Esophagus muscularis mucosa (tissue), 4 donors: ENCODE measurements around the gene ACSS1.

Experiments used
- EP300 ChIP-seq: sonication (generic); formaldehyde crosslinking; IDR thresholded peaks from one replicate; pipeline ENCODE4 v1.6.1; 2017; ENCODE audit warnings: antibody characterized with exemption
- POLR2A ChIP-seq: fragments of 450-650 bp; IDR thresholded peaks from one replicate; pipeline ENCODE4 v1.6.1; 2017; ENCODE audit warnings: antibody characterized with exemption, moderate library complexity, mild to moderate bottlenecking, low read depth
- POLR2AphosphoS5 ChIP-seq, 2 donors: sonication (generic); formaldehyde crosslinking; IDR thresholded peaks; one replicate each; pipeline ENCODE4 v1.6.1; 2017; ENCODE audit warnings: antibody characterized with exemption in 2 of 2
- TF ChIP-seq, protein P1 (sequence below), 3 experiments: fragments of 200-600 bp in 2 of 3; fragments of 450-650 bp in 1 of 3; sonication (generic) in 2 of 3; IDR thresholded peaks; one replicate each; pipeline ENCODE4 v1.5.1; 2017 to 2019; ENCODE audit warnings: antibody characterized with exemption in 3 of 3, mild to moderate bottlenecking in 2 of 3, moderate library complexity in 1 of 3

DNA sequence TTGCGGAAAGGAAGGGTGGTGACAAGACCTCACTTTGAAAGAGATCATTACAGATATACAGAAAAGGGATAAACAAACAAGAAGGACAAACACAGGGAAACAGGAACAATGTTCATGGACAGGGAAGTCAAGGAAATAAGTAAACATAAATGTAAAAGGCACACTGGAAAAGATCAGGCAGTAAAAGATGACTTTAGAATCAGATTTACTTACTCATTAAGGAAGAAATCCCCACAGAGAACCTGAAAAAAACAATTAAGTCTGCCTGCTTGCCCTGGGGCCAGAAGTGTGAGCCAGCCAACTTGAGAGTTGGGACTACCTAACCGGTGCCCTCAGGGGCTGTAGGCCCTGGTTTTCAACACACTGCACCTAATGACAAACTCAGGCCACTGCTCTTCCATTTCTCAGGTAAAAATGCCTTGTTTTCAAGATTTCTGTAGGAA, 67.1 kb downstream of the ACSS1 start:
- TF ChIP-seq, protein P1, sequence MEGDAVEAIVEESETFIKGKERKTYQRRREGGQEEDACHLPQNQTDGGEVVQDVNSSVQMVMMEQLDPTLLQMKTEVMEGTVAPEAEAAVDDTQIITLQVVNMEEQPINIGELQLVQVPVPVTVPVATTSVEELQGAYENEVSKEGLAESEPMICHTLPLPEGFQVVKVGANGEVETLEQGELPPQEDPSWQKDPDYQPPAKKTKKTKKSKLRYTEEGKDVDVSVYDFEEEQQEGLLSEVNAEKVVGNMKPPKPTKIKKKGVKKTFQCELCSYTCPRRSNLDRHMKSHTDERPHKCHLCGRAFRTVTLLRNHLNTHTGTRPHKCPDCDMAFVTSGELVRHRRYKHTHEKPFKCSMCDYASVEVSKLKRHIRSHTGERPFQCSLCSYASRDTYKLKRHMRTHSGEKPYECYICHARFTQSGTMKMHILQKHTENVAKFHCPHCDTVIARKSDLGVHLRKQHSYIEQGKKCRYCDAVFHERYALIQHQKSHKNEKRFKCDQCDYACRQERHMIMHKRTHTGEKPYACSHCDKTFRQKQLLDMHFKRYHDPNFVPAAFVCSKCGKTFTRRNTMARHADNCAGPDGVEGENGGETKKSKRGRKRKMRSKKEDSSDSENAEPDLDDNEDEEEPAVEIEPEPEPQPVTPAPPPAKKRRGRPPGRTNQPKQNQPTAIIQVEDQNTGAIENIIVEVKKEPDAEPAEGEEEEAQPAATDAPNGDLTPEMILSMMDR (IDR thresholded peaks at IDR 0.05) = no peak
- no peak for TF ChIP-seq POLR2AphosphoS5 (IDR thresholded peaks at IDR 0.05)
- TF ChIP-seq POLR2A = no peak
- TF ChIP-seq EP300 = no peak
